HFFc6 (cell line): Measurements from ENCODE around the gene PIP4K2C. TPM values are rescaled to one million over a fixed set of nuclear protein-coding genes. Genes with fewer than 3 reads are reported as not detected.

Experiments
- DNase-seq: peaks from one replicate; pipeline ENCODE4 v3.0.0-alpha.2; 2018
- H3K27ac Mint-ChIP-seq: 2 replicates; pipeline ENCODE4 v1.8.0; 2020; ENCODE audit warnings: mild to moderate bottlenecking, mixed read lengths
- H3K27me3 Mint-ChIP-seq: 2 replicates; pipeline ENCODE4 v1.8.0; 2021; ENCODE audit warnings: mild to moderate bottlenecking, moderate library complexity, mixed read lengths; ENCODE audit not compliant: insufficient read depth
- H3K36me3 Mint-ChIP-seq: 2 replicates; pipeline ENCODE4 v1.8.0; 2021; ENCODE audit warnings: low read depth, mixed read lengths
- H3K4me1 Mint-ChIP-seq: 2 replicates; pipeline ENCODE4 v1.8.0; 2020; ENCODE audit warnings: low read depth, mixed read lengths
- H3K4me3 Mint-ChIP-seq: 2 replicates; pipeline ENCODE4 v1.8.0; 2020; ENCODE audit warnings: mild to moderate bottlenecking, moderate library complexity, mixed read lengths
- H3K9me3 Mint-ChIP-seq: 2 replicates; pipeline ENCODE4 v1.8.0; 2020; ENCODE audit warnings: mild to moderate bottlenecking, mixed read lengths
- CTCF ChIP-seq: fragments of 200-600 bp; sonication (generic); IDR thresholded peaks from 2 replicates; pipeline ENCODE4 v1.5.0; 2021; ENCODE audit warnings: antibody characterized with exemption, mild to moderate bottlenecking
- total RNA-seq, 6 experiments: library from RNA; stranded (reverse); fragmentation: NEBNext Ultra II Directional; extraction: Animal tissue kit (Norgen Biotek cat#: 25700); gene quantifications; 2 replicates in 1 of 6; 3 replicates in 5 of 6; pipeline ENCODE4 v1.2.3, GENCODE V29; 2021

PIP4K2C gene
- total RNA-seq, 6 experiments from 2014 or later: 21.1 to 33.1 (median 24.3) TPM

GRCh38 chr12:57624441-57625220 is 33.6 kb downstream of the PIP4K2C start:
- Mint-ChIP-seq H3K4me3 (no peak overlapping the region), H3K36me3 (no peaks in the 10 kb centered on the region; the same call in 1 of the 2 replicates), H3K27ac (no peak overlapping the region), H3K9me3 (no peaks in the 10 kb centered on the region), H3K4me1 (peaks cover 6% of the 10 kb centered on the region; the same call in 1 of the 2 replicates), H3K27me3 (peaks cover 29% of the 10 kb centered on the region)
- DNase-seq: no peak
- TF ChIP-seq CTCF: no peak

- H3K4me3 Mint-ChIP-seq: no peak overlapping the region
- peaks cover 29% of the 10 kb centered on the region for H3K27me3 Mint-ChIP-seq
- H3K27ac Mint-ChIP-seq: no peak overlapping the region
- H3K9me3 Mint-ChIP-seq: no peaks in the 10 kb centered on the region
- DNase-seq: no peak
- peaks cover 6% of the 10 kb centered on the region; the same call in 1 of the 2 replicates for H3K4me1 Mint-ChIP-seq
- no peak for TF ChIP-seq CTCF
- H3K36me3 Mint-ChIP-seq: no peaks in the 10 kb centered on the region; the same call in 1 of the 2 replicates
Measured at GRCh38 chr12:57625261-57626032, 34.5 kb downstream of the PIP4K2C start.

GRCh38 chr12:57626111-57626920 is 35.3 kb downstream of the PIP4K2C start:
- Mint-ChIP-seq H3K27me3 (peaks cover 29% of the 10 kb centered on the region), H3K9me3 (no peaks in the 10 kb centered on the region), H3K36me3 (no peaks in the 10 kb centered on the region; the same call in 1 of the 2 replicates), H3K4me1 (peaks cover 6% of the 10 kb centered on the region; the same call in 1 of the 2 replicates), H3K4me3 (no peak overlapping the region), H3K27ac (no peak overlapping the region)
- TF ChIP-seq CTCF: no peak
- no peak for DNase-seq

DNA sequence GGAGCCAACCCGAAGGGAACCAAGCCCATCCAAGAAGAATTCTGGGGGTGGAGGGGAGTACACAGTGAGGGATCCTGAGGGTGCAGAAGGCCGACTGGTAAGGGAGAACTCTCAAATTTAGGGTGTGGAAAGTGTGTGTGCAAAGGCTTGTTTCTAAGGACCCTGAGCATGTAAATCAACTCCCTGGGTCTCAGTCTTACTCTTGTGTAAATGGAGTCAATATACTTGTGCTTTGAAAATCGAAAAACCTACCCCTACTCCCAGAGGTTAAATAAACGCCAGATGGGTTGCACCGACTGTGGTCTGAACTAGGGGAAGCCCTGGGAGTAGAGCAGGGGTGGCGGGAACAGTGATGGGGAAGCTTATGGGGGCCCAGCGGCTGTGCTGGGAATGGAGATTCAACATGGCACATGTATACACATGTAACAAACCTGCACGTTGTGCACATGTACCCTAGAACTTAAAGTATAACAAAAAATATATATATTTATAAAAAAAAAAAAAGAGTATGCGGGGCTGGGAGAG is 36.0 kb downstream of the PIP4K2C start:
- Mint-ChIP-seq H3K36me3 (no peaks in the 10 kb centered on the region; the same call in 1 of the 2 replicates), H3K4me3 (no peak overlapping the region), H3K27me3 (peaks cover 29% of the 10 kb centered on the region), H3K9me3 (no peaks in the 10 kb centered on the region), H3K27ac (no peak overlapping the region), H3K4me1 (peaks cover 4% of the 10 kb centered on the region; the same call in 1 of the 2 replicates)
- no peak for DNase-seq
- TF ChIP-seq CTCF: no peak
